ENCODE results near the gene STX11.
A peak's percentile ranks its signal among the peaks of the same experiment; 100 is the strongest.

The STX11 gene

GRCh38 chr6:144216668-144217218, 66.4 kb downstream of the STX11 start:
- Histone ChIP-seq H3K4me3 (ENCODE audit: low read depth in 1 of 2, low read length in 2 of 2) (peak overlapping the region; percentile 48 to 60; a peak in 3 of 4 replicates), H2AFZ (ENCODE audit: low read depth, low read length) (peak overlapping the region; percentile 100), H3K79me2 (ENCODE audit: insufficient read depth, low read length) (no peaks in the 10 kb centered on the region), H3K4me1 (ENCODE audit: insufficient read depth, low read length) (peaks cover 31% of the 10 kb centered on the region), H3K27me3 (ENCODE audit: insufficient read depth, low read length, poor library complexity) (no peaks in the 10 kb centered on the region), H3K9me3 (ENCODE audit: insufficient read depth, low read length, severe bottlenecking) (peaks cover 8% of the 10 kb centered on the region), H3K4me2 (ENCODE audit: insufficient read depth, low read length) (peak overlapping the region; percentile 80), H3K27ac (ENCODE audit: low read length) (peak overlapping the region; percentile 84), H4K20me1 (ENCODE audit: insufficient read depth, low read length) (no peaks in the 10 kb centered on the region), H3K36me3 (ENCODE audit: insufficient read depth, low read length) (no peaks in the 10 kb centered on the region), H3K9ac (ENCODE audit: low read depth, low read length) (peak overlapping the region; percentile 66)
- ATAC-seq (ENCODE audit: insufficient read depth, low read depth) (peak; percentile 45), DNase-seq (no peak)
- TF ChIP-seq CTCF (IDR thresholded peaks at IDR 0.05; ENCODE audit: borderline replicate concordance, extremely low read depth, low read length, poor library complexity, severe bottlenecking) (no peak), EZH2 (IDR thresholded peaks at IDR 0.05; ENCODE audit: borderline replicate concordance, low read depth, low read length, severe bottlenecking) (no peak)

GRCh38 chr6:144217264-144217663, 66.9 kb downstream of the STX11 start:
- Histone ChIP-seq H4K20me1 (ENCODE audit: insufficient read depth, low read length) (no peaks in the 10 kb centered on the region), H3K27ac (ENCODE audit: low read length) (peak overlapping the region; percentile 31; the same call in 1 of the 2 replicates), H3K4me1 (ENCODE audit: insufficient read depth, low read length) (peaks cover 31% of the 10 kb centered on the region), H3K4me2 (ENCODE audit: insufficient read depth, low read length) (peak overlapping the region; percentile 80; the same call in 1 of the 2 replicates), H3K4me3 (ENCODE audit: low read depth in 1 of 2, low read length in 2 of 2) (peak overlapping the region in 1 of 2 experiments; percentile 60; a peak in 1 of 4 replicates), H2AFZ (ENCODE audit: low read depth, low read length) (peak overlapping the region; percentile 100), H3K36me3 (ENCODE audit: insufficient read depth, low read length) (no peaks in the 10 kb centered on the region), H3K9me3 (ENCODE audit: insufficient read depth, low read length, severe bottlenecking) (peaks cover 8% of the 10 kb centered on the region), H3K9ac (ENCODE audit: low read depth, low read length) (peak overlapping the region; percentile 66; the same call in 1 of the 2 replicates), H3K27me3 (ENCODE audit: insufficient read depth, low read length, poor library complexity) (no peaks in the 10 kb centered on the region), H3K79me2 (ENCODE audit: insufficient read depth, low read length) (no peaks in the 10 kb centered on the region)
- ATAC-seq (ENCODE audit: insufficient read depth, low read depth) (no peak), DNase-seq (no peak)
- TF ChIP-seq EZH2 (IDR thresholded peaks at IDR 0.05; ENCODE audit: borderline replicate concordance, low read depth, low read length, severe bottlenecking) (no peak), CTCF (IDR thresholded peaks at IDR 0.05; ENCODE audit: borderline replicate concordance, extremely low read depth, low read length, poor library complexity, severe bottlenecking) (no peak)

- DNase-seq (no peak), ATAC-seq (ENCODE audit: insufficient read depth, low read depth) (no peak)
- Histone ChIP-seq H3K27ac (ENCODE audit: low read length) (no peak overlapping the region), H3K9me3 (ENCODE audit: insufficient read depth, low read length, severe bottlenecking) (peaks cover 8% of the 10 kb centered on the region), H4K20me1 (ENCODE audit: insufficient read depth, low read length) (no peaks in the 10 kb centered on the region), H3K27me3 (ENCODE audit: insufficient read depth, low read length, poor library complexity) (no peaks in the 10 kb centered on the region), H3K36me3 (ENCODE audit: insufficient read depth, low read length) (no peaks in the 10 kb centered on the region), H3K4me1 (ENCODE audit: insufficient read depth, low read length) (peaks cover 31% of the 10 kb centered on the region), H3K4me2 (ENCODE audit: insufficient read depth, low read length) (peak overlapping the region; percentile 80; the same call in 1 of the 2 replicates), H3K79me2 (ENCODE audit: insufficient read depth, low read length) (no peaks in the 10 kb centered on the region), H3K4me3 (ENCODE audit: low read depth in 1 of 2, low read length in 2 of 2) (no peak overlapping the region), H2AFZ (ENCODE audit: low read depth, low read length) (no peak overlapping the region), H3K9ac (ENCODE audit: low read depth, low read length) (no peak overlapping the region)
- TF ChIP-seq CTCF (IDR thresholded peaks at IDR 0.05; ENCODE audit: borderline replicate concordance, extremely low read depth, low read length, poor library complexity, severe bottlenecking) (no peak), EZH2 (IDR thresholded peaks at IDR 0.05; ENCODE audit: borderline replicate concordance, low read depth, low read length, severe bottlenecking) (no peak)
Measured at GRCh38 chr6:144217797-144218196, 67.5 kb downstream of the STX11 start.

Measured in DND-41 (cell line).